RWPE2 (cell line): ENCODE measurements around the gene STXBP5L.
"Not testable (repeated sequence)": the region's sequence is repeated elsewhere in the genome, so short reads cannot be mapped to it uniquely, and the experiment has no call there.

Experiments
- ATAC-seq: fragments of 200-7000 bp; cut with Tn5 transposase; 3 replicates; pipeline ENCODE4 v1.9.1; 2021; ENCODE audit warnings: low read depth
- DNase-seq: peaks from one replicate; pipeline ENCODE4 v3.0.0-alpha.2; 2020; ENCODE audit warnings: low spot score
- H3K27ac ChIP-seq: fragments of 450-650 bp; 2 replicates; pipeline ENCODE4 v1.5.1; 2017; ENCODE audit warnings: mild to moderate bottlenecking; ENCODE audit not compliant: poor library complexity, severe bottlenecking
- H3K27me3 ChIP-seq: fragments of 250-450 bp; sonication (Bioruptor Pico); 2 replicates; pipeline ENCODE4 v1.5.1; 2021; ENCODE audit warnings: mild to moderate bottlenecking, moderate library complexity; ENCODE audit not compliant: insufficient read depth, poor library complexity, severe bottlenecking
- H3K36me3 ChIP-seq: fragments of 250-450 bp; sonication (Bioruptor Pico); 2 replicates; pipeline ENCODE4 v1.5.1; 2020; ENCODE audit warnings: low read depth, mild to moderate bottlenecking, moderate library complexity
- H3K4me1 ChIP-seq: fragments of 250-450 bp; sonication (Bioruptor Pico); 2 replicates; pipeline ENCODE4 v1.5.1; 2021; ENCODE audit warnings: mild to moderate bottlenecking, moderate library complexity; ENCODE audit not compliant: insufficient read depth, poor library complexity, severe bottlenecking
- H3K4me3 ChIP-seq: fragments of 250-450 bp; sonication (Bioruptor Pico); 2 replicates; pipeline ENCODE4 v1.5.1; 2021; ENCODE audit warnings: mild to moderate bottlenecking, moderate library complexity; ENCODE audit not compliant: severe bottlenecking
- H3K9me3 ChIP-seq: fragments of 250-450 bp; sonication (Bioruptor Pico); 2 replicates; pipeline ENCODE4 v1.5.1; 2021; ENCODE audit warnings: mild to moderate bottlenecking, moderate library complexity; ENCODE audit not compliant: severe bottlenecking
- TF ChIP-seq, protein P1 (sequence below): fragments of 450-650 bp; IDR thresholded peaks from one replicate; pipeline ENCODE4 v1.5.1; 2017; ENCODE audit warnings: mild to moderate bottlenecking, moderate library complexity; ENCODE audit not compliant: poor library complexity, severe bottlenecking

STXBP5L gene

DNA sequence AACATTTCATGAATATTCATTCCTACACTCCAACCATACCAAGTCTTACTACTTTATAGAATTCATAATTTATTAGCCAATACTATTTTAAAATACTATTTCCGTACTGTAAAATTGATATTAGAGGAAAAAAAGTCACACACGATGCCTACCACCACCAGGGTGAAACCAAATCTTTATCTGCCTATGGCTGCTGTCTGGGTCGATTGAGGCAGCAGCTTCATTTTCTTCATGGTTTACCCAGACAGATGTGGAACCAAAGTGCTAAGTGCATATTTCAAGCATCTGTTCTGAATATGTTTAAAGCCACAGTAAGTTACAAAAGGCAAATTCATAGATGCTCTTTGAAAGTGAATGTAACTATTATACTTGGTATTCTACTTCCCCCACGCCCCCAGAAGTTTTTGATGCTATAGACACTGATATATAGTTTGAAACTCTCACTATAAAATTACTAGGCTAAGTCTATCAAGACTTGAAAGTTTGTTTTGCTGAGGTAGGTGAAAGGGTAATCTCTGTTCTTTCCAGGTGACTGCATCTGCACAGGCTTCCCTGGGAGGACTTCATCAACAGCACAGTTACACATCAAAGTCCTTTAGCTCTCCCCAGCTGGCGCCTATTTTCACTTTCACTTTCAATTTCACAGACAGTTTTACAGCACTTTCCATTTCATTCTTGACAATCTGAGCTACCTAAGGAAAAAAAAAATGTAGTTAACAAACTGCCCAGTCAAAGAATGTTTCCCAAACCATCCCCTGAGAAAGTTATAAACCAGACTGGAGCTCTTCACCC lies 523.9 kb downstream of the STXBP5L start:
- H3K27ac ChIP-seq, result no peak overlapping the region
- DNase-seq (no peak), ATAC-seq (no peak)
- TF ChIP-seq, protein P1, sequence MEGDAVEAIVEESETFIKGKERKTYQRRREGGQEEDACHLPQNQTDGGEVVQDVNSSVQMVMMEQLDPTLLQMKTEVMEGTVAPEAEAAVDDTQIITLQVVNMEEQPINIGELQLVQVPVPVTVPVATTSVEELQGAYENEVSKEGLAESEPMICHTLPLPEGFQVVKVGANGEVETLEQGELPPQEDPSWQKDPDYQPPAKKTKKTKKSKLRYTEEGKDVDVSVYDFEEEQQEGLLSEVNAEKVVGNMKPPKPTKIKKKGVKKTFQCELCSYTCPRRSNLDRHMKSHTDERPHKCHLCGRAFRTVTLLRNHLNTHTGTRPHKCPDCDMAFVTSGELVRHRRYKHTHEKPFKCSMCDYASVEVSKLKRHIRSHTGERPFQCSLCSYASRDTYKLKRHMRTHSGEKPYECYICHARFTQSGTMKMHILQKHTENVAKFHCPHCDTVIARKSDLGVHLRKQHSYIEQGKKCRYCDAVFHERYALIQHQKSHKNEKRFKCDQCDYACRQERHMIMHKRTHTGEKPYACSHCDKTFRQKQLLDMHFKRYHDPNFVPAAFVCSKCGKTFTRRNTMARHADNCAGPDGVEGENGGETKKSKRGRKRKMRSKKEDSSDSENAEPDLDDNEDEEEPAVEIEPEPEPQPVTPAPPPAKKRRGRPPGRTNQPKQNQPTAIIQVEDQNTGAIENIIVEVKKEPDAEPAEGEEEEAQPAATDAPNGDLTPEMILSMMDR, result no peak
- no peaks in the 10 kb centered on the region for H3K27me3 ChIP-seq
- H3K4me1 ChIP-seq, result no peaks in the 10 kb centered on the region
- no peaks in the 10 kb centered on the region for H3K9me3 ChIP-seq
- H3K4me3 ChIP-seq, result no peak overlapping the region
- H3K36me3 ChIP-seq, result peaks cover 38% of the 10 kb centered on the region

DNA sequence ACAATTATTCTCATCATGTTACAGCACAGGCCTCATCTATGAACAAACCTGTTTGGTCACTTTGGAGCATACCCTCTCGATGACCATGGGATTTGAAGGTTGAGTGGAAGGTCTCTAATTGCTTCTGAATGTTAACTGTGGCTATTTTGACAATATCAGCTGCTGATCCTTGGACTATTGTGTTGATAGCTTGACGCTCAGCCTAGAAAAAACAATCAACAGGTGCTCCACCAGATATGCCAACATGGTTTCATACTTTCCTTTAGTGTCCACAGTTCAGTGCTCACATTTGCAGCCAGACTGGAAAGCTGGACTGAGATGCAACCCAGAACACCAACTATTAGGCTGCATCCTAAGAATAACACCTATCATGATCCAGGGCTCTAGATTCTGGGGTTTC lies 528.1 kb downstream of the STXBP5L start:
- Histone ChIP-seq H3K27me3 (no peaks in the 10 kb centered on the region), H3K27ac (no peak overlapping the region), H3K36me3 (peaks cover 48% of the 10 kb centered on the region), H3K4me1 (no peaks in the 10 kb centered on the region), H3K4me3 (no peak overlapping the region), H3K9me3 (no peaks in the 10 kb centered on the region)
- no peak for ATAC-seq
- DNase-seq, result no peak
- TF ChIP-seq, protein P1, result no peak

DNA sequence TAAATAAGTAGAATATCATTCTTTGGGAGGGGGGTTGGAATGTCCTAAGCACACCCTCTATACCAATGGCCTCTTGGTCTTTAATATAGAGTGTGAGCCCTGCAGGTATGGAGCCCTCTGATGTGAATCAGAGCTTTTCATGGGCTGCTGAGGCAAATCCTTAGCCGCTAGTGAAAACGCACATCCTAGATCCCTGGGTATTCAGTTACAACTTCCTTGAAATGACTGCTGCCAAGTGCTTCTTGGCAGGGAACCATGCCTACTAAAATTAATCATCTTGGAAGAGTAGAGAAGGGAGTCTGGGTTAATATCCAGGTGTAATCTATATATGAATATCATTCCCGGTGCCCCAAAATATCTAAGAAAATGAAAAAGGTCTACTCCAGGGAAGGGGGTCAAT lies 528.6 kb downstream of the STXBP5L start:
- peaks cover 43% of the 10 kb centered on the region for H3K36me3 ChIP-seq
- H3K27me3 ChIP-seq, result no peaks in the 10 kb centered on the region
- H3K27ac ChIP-seq, result no peak overlapping the region
- H3K4me3 ChIP-seq, result no peak overlapping the region
- DNase-seq (no peak), ATAC-seq (peak; percentile 44; the same call in 2 of the 3 replicates)
- no peaks in the 10 kb centered on the region for H3K9me3 ChIP-seq
- TF ChIP-seq, protein P1, result no peak
- H3K4me1 ChIP-seq, result no peaks in the 10 kb centered on the region

DNA sequence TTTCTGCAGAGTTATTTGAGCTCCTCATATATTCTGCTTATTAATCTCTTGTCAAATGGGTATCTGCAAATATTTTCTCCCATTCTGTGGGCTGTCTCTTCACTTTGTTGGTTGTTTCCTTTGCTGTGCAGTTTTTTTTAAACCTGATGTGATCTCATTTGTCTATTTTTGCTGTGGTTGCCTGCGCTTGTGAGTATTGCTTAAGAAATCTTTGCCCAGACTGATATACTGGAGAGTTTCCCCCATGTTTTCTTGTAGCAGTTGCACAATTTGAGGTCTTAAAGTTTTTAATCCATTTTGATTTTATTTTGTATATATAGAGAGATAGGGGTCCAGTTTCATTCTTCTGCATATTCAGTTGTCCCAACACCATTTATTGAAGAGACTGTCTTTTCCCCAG lies 535.5 kb downstream of the STXBP5L start:
- H3K27ac ChIP-seq, result no peak overlapping the region
- no peaks in the 10 kb centered on the region for H3K27me3 ChIP-seq
- no peak overlapping the region for H3K4me3 ChIP-seq
- peaks cover 38% of the 10 kb centered on the region for H3K36me3 ChIP-seq
- no peaks in the 10 kb centered on the region for H3K9me3 ChIP-seq
- TF ChIP-seq, protein P1, result no peak
- DNase-seq (no peak), ATAC-seq (no peak)
- no peaks in the 10 kb centered on the region for H3K4me1 ChIP-seq

DNA sequence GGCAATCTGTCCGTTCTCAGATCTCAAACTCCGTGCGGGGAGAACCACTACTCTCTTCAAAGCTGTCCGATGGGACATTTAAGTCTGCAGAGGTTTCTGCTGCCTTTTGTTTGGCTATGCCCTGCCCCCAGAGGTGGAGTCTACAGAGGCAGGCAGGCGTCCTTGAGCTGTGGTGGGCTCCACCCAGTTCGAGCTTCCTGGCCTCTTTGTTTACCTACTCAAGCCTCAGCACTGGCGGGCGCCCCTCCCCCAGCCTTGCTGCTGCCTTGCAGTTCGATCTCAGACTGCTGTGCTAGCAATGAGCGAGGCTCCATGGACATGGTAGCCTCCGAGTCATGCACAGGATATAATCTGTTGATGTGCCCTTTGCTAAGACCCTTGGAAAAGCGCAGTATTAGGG lies 543.7 kb downstream of the STXBP5L start:
- peaks cover 28% of the 10 kb centered on the region for H3K36me3 ChIP-seq
- not testable (repeated sequence) for H3K27ac ChIP-seq, H3K4me3 ChIP-seq, H3K27me3 ChIP-seq, H3K9me3 ChIP-seq, ATAC-seq, DNase-seq, H3K4me1 ChIP-seq
